Stimulated activated CD8-positive, alpha-beta memory T cell treated with anti-CD3 and anti-CD28 coated beads, Interleukin-4, amount 100 ng/mL, for 48 hours (primary cell): ENCODE measurements around the gene PAM.
"Not testable (repeated sequence)": the region's sequence is repeated elsewhere in the genome, so short reads cannot be mapped to it uniquely, and the experiment has no call there.

ENCODE experiments used
- DNase-seq: peaks from one replicate; pipeline ENCODE4 v3.0.0-alpha.2; 2020

The PAM gene

DNA sequence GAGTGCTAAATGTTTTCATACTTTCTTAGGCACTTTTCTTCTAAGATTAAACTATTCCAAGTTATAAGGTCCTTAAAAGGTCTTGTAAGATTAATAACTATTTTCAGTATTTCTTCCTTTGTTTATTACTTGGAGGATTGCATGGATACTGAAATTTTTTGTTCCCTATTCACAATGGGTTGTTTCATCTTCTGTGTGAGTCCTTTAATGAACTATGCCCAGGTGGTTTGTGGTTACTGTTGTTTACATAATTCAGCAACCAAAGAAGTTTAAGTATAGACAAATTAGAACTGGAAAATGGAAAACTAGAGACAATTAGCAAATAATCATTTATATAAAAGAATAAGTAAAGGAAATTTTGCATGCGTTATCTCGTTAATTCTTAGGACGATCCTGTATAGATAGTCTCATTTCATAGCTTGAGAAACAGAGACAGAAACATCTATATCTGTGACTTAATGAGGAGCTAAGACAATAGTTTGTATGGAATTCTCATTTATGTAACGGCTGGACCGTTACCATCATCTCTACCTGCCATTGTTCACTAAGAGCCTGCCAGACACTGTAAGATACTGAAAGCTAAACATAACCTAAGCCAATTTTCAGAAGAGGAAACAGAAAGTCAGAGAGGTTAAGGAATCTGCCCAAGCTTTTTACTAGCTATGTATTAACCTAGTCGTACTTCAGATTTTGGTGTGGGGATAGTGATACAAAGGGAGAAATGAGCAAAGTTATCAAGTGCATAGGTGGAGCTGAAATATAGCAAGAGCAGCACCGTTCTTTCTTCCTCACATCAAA, 148.2 kb downstream of the PAM start:
- DNase-seq: no peak

DNA sequence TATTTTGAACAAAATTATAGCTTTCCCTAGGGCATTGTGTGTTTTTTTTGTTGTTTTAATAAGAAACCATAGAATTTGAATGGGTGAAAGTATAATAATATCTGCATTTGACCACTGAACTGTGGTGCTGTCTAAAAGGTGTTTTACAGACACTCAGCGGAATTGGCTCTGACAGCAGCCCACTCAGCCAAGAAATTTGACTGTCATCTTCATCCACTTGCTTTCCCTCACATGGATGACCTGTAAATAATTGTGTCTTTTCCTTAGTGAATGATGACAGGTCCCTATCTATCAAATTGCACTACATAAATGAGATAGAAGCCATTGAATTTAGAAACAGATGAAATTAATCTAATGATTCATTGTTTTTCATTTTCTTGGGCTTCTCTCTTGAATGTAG, 150.0 kb downstream of the PAM start:
- no peak for DNase-seq

DNA sequence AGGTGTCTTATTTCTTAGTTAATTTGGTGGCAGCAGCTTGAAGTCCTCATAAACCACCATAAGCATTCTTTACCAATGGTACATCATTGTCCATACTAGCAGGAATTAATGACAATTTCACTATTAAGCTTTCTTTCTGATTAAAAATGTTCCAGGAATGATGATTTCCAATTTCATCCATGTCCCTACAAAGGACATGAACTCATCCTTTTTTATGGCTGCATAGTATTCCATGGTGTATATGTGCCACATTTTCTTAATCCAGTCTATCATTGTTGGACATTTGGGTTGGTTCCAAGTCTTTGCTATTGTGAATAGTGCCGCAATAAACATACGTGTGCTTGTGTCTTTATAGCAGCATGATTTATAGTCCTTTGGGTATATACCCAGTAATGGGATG, 152.0 kb downstream of the PAM start:
- not testable (repeated sequence) for DNase-seq

DNA sequence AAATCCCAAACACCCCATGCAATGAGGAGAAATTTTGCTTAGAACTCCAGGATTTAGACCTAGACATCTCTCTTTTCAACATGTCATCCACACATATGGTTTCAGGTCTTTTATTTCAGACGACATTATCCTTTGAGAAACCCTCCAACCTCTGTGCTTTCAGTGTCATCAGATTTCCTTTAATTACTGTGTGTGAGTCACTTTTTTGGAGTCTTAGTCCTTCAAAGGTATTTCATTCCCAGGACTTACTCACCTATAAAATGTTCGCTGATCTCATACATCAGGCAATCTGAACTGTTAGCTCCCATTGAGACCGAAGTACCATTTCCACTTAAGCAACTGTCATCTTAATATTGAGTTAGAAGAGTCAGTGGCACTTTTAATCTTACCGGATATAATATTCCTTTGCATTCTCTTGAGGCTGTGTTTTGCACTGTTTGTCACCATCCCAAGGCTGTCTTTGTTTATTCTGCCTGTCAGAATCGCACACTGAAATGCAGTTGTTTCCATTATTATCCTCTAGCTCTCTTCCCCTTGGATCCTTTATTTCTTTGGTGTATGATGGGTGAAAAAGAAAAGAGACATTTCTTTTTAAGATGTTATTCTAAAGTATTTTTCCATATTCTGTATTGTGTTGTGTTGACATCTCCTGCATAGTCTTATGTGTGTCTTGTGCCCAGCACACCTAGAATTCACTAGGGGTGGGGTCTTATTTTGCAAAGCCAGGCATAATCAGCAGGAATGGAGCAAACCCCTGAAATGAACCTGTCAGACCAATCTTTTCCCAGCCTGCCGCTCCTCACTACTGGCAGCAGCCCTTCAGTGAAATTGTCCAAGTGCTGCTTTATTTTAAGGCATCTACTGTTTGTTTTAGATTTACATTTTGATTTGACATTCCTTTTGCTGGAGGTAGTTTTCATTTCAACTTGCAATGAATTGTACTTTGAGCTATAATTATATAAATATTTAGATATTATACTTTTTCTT, 155.4 kb downstream of the PAM start:
- DNase-seq: no peak

DNA sequence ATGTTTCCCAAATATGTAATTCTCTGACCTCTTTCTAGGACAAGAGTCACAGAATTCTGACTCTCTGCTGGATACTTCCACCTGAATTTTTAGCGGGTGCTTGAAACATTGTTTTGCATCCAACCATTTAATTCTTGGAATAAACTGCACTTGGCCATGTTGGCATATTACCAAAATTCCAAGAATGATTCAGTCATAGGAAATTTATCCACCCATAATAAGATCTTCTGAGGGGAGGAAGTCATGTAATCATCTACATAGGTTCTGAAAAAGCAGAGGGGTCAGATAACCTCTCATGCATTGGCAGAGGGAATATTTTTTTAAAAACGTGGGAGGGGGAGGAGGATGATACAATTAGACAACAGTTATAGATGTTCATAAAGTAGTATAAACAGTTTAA, 156.9 kb downstream of the PAM start:
- no peak for DNase-seq

DNA sequence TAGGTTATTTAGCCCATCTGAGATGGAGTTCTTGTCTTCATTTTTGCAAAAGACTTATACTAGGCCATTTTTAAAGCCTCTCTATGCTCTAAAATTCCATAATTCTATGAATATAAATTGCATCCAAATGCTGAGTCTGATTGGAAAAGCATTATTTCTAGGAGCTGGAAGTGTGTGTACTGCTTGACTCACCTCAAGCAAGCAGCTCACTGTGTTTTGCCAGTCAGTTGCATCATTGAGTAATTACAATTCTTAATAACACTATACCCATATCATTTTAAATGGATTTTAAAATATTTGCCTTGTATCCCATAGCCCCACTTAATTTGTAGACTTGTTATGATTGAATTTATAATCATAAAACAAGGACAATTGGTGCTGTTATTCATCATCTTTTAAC, 161.0 kb downstream of the PAM start:
- no peak for DNase-seq

DNA sequence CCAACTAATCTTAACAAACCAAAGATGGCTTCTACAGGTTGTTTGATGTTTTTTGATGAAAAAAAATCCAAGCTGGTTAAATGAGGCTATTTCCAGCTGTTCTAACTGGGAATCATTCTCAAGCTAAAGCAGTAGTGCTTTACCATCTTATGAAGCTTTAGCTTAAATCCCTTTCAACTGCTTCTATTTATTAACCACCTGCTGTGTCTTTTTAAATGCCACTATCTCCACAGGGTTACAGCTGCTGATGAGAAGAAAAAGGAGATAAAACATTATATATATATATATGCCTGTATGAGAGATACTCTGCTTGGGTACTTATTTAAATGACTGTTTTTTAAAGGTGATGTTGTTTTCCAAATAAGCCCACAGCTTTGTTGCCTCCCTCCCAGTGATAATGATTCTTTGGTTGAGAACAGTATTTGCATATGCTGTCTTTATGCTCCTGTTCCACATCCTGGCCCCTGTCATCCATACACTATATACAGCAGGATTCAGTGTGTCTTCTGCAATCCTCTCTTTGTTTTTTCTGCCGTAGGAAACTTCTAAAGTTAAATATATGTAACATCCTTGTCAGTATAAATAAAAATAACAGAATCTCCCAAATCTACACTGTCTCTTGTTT, 164.0 kb downstream of the PAM start:
- DNase-seq: no peak

DNA sequence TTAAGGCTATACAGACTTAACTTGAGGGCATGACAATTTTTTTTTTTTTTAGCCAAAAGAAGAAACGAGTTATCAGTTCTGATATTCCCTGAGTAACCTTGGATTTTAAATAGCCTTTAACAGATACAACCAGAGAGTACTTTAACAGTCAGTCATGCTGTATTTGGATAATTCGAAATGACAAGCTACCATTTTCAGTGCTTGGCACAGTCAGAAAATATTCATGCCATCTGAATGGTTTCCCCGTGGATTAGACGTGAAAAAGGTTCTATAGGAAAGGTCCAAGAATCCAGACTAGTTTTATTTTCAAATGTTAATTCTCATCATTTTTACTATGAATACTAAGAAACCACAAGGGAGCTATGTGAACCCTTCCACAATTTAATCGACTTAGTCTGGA, 165.7 kb downstream of the PAM start:
- no peak for DNase-seq

DNA sequence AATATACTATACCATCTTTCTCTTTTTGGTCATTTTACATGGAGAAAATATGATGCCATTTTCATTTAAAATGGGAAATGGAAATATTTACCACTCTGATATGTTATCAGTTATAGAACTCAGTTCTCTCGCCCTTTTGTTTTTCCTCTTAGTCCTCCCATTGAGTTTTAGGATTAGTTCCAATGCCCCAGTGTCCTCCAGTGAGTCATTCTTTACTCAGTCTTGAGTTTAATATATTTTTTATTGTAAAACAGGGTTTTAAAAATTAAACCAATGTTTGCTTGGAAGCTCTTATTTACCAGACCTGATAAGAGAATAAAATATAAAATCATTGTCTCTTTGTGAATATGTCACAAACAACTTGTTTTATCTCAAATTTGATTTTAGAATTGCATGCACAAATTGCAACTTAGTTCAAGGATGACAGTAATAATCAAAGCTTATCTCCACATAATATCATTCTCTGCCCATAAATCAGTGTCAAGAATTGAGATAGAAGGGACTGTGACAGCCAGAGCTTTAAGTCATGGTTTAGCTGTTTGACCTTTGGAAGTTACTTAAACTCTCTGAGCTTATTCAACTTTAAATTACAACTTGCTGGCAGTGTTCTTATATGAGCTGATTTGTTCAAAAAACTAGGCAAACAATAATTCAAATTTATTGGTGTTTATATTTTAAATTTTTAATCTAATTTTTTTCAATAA, 166.4 kb downstream of the PAM start:
- DNase-seq: no peak

DNA sequence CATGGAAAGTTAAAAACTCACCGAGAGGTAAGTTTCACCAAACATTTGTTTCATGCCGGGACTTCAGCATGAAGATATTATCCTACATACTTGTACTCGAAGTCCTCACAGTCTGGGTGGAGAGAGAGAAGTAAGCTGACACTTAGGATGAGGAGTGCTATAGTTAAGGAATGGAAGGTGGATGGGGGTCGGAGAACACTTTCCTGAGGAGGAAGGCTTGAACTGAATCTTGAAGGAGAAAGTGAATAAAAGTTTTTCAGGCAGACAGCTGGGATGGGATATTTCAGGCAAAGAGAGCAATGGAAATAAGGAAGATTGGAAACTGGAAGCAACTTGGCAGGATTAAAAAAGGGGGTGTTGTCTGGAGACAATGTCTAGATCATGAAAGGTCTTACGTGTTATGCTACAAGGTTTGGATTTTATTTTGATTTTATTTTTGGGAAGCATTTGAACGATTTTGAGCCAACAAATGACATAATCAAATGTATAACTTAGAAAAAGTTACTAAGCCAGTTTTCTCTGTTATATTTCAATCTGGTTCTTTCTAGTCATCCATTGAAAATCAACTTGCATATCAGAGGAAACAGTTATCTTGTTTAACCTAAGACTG, 167.1 kb downstream of the PAM start:
- DNase-seq: no peak

DNA sequence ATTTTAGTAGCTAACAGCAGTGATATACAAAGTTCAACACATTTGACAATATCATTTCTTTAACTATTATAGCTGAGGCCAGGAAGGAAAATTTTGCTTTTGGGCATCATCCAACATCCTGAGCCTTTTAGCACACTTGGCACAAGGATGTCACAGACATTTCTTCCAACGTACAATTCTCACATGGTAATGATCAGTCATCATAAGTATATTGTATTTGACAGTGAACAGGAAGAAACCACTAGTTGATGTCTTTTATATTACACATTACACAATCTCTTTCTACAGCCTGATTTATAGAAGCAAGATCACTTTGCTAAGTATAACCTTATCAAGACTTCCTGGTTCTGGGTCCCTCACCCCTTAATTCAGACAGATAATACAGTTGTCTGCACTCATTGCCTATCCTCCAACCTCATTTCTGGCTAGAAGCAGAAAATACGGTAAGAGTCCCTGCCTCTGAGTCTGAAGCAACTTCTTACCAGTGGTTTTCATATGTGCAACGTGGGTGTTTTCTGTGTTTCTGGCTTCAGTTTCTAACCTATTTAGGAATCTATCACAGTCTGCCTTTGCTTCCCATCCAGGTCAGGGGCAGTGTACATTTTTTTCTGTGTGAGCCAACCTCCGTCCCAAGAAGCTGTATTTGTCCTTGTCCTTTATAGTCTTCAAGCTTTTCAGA, 167.8 kb downstream of the PAM start:
- DNase-seq: no peak

DNA sequence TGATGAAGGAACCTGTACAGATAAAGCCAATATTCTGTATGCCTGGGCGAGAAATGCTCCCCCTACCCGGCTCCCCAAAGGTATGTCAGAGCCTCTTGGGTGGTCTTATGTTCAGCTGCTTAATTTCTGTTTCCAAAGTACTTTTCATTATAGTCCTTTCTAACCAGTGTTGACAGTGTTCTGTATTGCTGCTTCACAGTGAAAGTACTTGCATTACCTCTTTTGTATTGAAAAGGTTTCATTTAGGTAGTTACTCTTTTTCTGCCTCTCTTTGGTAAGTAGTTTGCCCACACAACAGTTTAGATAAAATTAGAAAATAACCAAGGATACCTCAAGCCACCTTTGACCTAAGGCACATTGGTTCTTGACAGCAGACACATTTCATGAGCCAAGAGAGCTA, 169.9 kb downstream of the PAM start:
- DNase-seq: no peak

DNA sequence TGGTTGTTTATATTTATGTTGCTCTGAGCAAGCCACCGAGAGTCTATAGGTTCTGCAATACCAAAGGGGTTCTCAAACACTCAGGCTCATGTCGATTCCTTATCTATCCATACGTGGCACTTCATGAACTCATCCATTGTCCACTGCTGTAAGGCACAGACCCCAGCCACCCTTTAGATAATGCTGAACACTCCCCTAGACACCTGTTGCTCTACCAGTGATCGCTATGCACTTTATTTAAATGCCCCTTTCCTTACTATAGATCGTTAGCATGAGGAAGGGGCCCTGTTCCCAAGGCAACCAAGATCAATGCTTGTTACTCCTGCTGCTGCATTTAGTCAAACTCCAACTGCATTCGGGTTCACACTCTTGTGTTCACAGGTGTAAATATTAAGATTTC, 171.9 kb downstream of the PAM start:
- DNase-seq: no peak

DNA sequence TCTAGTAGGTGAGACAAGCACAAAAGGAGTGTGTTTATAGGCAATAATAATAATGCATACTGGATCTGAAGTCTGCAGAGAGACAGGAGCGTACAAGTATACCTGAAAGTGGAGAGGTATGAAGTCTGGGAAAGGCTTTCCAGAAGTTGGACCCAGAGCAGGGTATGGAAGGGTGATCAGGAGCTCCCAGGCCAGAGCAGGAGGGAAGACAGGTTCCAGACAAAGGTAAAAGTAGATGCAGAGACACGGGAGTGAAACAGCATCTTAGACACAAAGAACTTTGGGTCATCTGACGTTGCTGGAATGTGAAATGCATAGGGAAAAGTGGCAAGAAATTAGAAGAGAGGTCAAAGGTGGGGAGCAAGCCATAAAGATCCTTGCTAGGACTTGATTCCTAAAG, 175.1 kb downstream of the PAM start:
- no peak for DNase-seq

DNA sequence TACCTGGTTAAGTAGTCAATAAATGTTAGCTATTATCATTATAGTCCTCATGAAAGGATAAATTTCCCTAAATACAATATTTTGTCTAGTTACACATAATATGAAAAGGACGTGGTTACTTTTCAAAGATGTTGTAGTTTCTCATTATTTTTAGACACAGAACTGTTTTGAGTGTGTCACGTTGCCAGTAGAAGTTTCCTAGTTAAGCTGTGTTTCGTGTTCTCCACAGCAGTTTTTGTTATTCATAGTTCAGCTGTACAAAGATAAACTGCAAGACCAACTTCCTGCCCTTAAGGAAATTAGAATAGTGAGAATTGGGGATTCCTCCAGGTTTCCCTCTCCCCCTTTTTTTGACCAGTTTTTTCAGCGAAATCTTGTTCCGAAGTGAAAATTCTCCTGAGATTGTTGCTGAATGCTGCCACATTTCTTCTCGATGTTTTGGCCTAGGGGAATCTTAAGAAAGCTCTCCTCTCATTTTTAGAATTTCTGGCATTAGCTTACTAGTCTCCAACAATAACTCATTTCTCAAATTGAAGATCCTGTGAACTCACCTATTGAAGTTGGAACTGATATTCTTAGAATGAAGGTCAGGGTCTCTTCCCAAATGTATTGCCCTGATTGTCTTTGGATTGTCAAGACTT, 176.1 kb downstream of the PAM start:
- DNase-seq: no peak

DNA sequence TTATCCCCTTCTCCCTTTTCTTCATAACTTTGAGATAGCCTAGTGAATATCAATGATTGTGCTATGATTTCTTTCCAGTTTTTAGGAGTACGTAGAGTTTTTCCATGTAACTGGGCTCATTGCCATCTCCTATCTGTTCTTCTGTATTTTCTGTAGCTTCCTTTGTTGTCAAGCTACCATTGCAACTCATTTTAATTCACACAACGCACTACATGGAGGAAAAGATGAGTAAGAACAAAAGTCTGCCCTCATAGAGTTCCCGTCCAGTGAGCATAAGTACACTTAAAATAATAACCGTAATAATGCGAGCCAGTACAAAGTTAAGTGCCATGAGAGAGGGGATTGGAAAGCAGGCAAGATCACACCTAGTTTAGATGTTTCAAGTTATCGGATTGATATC, 177.7 kb downstream of the PAM start:
- DNase-seq: no peak

DNA sequence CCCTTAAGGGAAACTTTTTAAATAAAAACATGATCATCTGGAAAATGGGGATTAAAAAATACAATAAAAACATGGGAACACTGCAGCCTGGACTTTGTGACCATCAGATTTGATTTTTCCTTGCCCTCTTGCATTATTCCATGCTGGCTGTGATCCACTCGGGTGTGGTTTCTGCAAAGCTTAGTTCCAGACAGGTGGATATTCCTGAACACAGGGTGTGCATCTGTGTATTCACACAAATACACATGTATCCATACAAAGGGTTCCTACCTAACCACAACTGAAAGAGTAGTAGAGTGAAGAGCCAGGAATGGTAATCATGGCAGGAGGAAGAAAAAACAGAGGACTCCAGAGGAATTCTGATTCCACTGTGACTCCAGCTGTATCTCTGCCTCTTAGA, 178.2 kb downstream of the PAM start:
- no peak for DNase-seq

DNA sequence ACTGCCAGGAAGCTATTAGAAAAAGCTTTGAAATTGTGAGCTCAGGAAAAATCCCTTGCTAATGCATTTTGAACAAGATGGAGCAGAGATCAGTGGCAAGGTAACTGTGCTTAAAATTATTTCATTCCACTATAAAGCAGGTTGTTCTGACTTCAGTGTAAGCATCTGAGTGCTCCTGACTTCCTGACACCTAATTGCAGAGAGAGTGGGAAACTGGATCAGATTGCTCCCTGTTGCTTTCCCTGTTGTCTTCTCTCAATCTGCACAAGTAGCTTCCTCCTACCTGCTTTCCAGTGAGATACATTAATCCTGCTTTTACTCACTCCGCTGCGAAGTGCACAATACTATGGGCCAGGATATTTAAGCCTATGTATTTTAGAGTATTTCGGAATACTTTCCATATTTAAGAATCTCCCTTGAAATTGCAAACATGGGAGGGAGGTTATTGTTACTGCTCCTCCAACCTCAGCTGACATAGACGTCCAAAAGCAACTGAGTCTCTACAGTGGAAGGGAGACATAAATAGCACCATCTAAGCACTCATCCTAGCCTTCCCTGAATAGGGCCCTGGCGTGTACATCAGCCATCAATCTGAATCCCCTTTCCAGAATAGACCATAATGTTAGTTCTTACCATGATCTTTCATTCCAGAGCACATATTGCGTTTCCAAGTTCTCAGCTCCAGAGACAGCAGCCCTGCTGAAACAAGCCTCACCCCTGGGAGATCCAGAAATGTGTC, 178.8 kb downstream of the PAM start:
- DNase-seq: no peak

DNA sequence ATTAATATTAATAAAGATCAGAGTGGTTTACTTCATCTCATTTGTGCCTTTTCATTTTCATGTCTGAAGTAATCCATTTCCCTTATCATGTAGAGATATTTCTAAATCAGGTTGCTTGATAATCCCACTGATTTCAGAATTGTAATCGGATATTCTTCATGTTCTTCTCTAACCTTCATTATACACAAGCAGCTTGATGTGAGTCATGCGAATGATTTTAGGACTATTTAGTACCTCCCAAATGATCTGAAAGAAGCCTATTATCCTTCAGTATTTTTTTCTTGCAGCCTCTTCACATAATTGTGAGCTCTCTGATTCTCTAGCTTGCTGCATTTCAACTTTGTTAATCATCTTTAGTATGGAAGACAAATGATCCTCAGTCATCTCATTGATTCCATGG, 182.8 kb downstream of the PAM start:
- DNase-seq: no peak

DNA sequence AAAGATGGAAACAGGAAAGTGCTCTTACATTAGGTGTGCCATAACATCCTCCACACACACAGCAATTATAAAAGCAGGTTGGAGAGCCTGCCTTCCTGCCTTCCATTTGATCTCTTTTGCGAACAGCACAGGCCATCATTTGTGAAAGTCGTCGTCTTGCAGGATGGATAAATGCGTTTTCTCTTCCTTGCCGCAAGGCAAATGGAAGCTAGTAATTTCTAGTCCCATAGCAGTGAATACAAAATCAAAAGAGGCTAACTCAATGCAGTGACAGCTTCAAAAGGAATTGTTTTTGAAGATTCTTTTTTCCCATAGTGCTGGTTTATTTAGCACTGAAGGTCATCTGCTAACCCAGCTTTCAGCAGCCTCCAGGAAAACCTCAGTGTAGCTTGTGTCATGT, 186.0 kb downstream of the PAM start:
- DNase-seq: no peak

DNA sequence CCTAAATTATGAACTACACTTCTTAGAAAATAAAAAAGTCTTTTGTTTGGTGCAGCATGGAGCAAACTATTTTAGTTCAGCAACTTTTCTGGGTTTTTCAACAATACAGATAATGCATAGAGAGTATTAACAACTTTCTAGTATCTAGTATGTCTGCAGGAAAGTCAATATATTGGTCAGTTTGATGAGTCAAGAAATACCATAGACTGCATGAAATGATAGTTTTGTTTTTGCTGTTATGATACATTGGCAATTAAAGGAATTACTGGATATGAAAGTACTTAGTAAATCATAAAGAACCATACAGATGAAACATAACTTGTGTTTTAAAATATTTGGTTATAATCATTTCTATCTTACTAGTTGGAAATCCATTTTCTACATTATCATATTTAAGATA, 191.3 kb downstream of the PAM start:
- no peak for DNase-seq
